OCI-LY1 (cell line): Measurements from ENCODE around the gene PAX4.

Experiments used
- H2AFZ ChIP-seq: fragments of 200-600 bp; sonication (generic), shearing (Covaris generic); 2 replicates; pipeline ENCODE4 v1.6.0; 2014; ENCODE audit warnings: antibody characterized with exemption, mild to moderate bottlenecking, low read length
- H3F3A ChIP-seq: fragments of 200-600 bp; sonication (generic), shearing (Covaris generic); 2 replicates; pipeline ENCODE4 v1.6.0; 2014; ENCODE audit warnings: mild to moderate bottlenecking, antibody characterized with exemption, low read length, moderate library complexity; ENCODE audit not compliant: insufficient read depth
- H3K27ac ChIP-seq: fragments of 200-600 bp; sonication (generic); 2 replicates; pipeline ENCODE4 v1.5.1; 2014; ENCODE audit warnings: low read length, mixed run types, mild to moderate bottlenecking, low read depth; ENCODE audit not compliant: poor library complexity, severe bottlenecking
- H3K27me3 ChIP-seq: fragments of 200-600 bp; sonication (generic); 2 replicates; pipeline ENCODE4 v1.6.0; 2014; ENCODE audit warnings: antibody characterized with exemption, mild to moderate bottlenecking, low read length, moderate library complexity; ENCODE audit not compliant: insufficient read depth
- H3K36me3 ChIP-seq: fragments of 200-600 bp; sonication (generic); 2 replicates; pipeline ENCODE4 v1.6.1; 2014; ENCODE audit warnings: mild to moderate bottlenecking, antibody characterized with exemption, low read length, moderate library complexity, mixed read lengths; ENCODE audit not compliant: insufficient read depth
- H3K4me1 ChIP-seq: fragments of 200-600 bp; sonication (generic); 2 replicates; pipeline ENCODE4 v1.5.1; 2014; ENCODE audit warnings: mild to moderate bottlenecking, low read length, moderate library complexity; ENCODE audit not compliant: insufficient read depth, severe bottlenecking
- H3K4me2 ChIP-seq: fragments of 200-600 bp; sonication (generic), shearing (Covaris generic); 2 replicates; pipeline ENCODE4 v1.6.1; 2014; ENCODE audit warnings: low read length
- H3K4me3 ChIP-seq: fragments of 200-600 bp; sonication (generic); 2 replicates; pipeline ENCODE4 v1.5.1; 2014; ENCODE audit warnings: low read length, low read depth, mild to moderate bottlenecking, mixed read lengths; ENCODE audit not compliant: poor library complexity, severe bottlenecking
- H3K79me2 ChIP-seq: fragments of 200-600 bp; shearing (Covaris generic); 2 replicates; pipeline ENCODE4 v1.6.1; 2016; ENCODE audit warnings: mixed run types, low read length, mixed read lengths; ENCODE audit not compliant: insufficient read depth
- H3K9ac ChIP-seq: fragments of 200-600 bp; sonication (generic), shearing (Covaris generic); 2 replicates; pipeline ENCODE4 v1.6.1; 2014; ENCODE audit warnings: mild to moderate bottlenecking, low read length, mixed read lengths
- H3K9me2 ChIP-seq: fragments of 200-600 bp; sonication (generic), shearing (Covaris generic); 2 replicates; pipeline ENCODE4 v1.6.1; 2014; ENCODE audit warnings: low read depth, mild to moderate bottlenecking, low read length, mixed read lengths
- H3K9me3 ChIP-seq: fragments of 200-600 bp; shearing (Covaris generic); 2 replicates; pipeline ENCODE4 v1.6.1; 2014; ENCODE audit warnings: low read length, mixed read lengths
- H4K20me1 ChIP-seq: fragments of 200-600 bp; sonication (generic), shearing (Covaris generic); 2 replicates; pipeline ENCODE4 v1.6.0; 2016; ENCODE audit warnings: mild to moderate bottlenecking, low read length; ENCODE audit not compliant: insufficient read depth
- EZH2 ChIP-seq: fragments of 200-600 bp; sonication (generic), shearing (Covaris generic); IDR thresholded peaks from 2 replicates; pipeline ENCODE4 v1.8.0; 2017; ENCODE audit warnings: borderline replicate concordance, mixed run types, mild to moderate bottlenecking, antibody characterized with exemption, low read length, moderate library complexity, mixed read lengths
- TF ChIP-seq, protein P1 (sequence below): fragments of 200-600 bp; sonication (generic), shearing (Covaris generic); IDR thresholded peaks from 2 replicates; pipeline ENCODE4 v1.5.1; 2017; ENCODE audit warnings: mild to moderate bottlenecking, antibody characterized with exemption, low read length, moderate library complexity, mixed read lengths

PAX4 gene

GRCh38 chr7:127588697-127589482 is 29.1 kb downstream of the PAX4 start:
- Histone ChIP-seq H3K9me3 (no peaks in the 10 kb centered on the region), H3K4me3 (peak overlapping the region; percentile 81), H3F3A (no peaks in the 10 kb centered on the region), H3K4me1 (peaks cover 35% of the 10 kb centered on the region), H4K20me1 (no peaks in the 10 kb centered on the region), H3K9me2 (no peaks in the 10 kb centered on the region), H2AFZ (no peak overlapping the region; the same call in 1 of the 2 replicates), H3K79me2 (peaks cover 6% of the 10 kb centered on the region; the same call in 1 of the 2 replicates), H3K4me2 (peak overlapping the region; percentile 87), H3K9ac (peak overlapping the region; percentile 82), H3K36me3 (peaks cover 22% of the 10 kb centered on the region), H3K27me3 (no peaks in the 10 kb centered on the region), H3K27ac (no peak overlapping the region)
- TF ChIP-seq, protein P1, sequence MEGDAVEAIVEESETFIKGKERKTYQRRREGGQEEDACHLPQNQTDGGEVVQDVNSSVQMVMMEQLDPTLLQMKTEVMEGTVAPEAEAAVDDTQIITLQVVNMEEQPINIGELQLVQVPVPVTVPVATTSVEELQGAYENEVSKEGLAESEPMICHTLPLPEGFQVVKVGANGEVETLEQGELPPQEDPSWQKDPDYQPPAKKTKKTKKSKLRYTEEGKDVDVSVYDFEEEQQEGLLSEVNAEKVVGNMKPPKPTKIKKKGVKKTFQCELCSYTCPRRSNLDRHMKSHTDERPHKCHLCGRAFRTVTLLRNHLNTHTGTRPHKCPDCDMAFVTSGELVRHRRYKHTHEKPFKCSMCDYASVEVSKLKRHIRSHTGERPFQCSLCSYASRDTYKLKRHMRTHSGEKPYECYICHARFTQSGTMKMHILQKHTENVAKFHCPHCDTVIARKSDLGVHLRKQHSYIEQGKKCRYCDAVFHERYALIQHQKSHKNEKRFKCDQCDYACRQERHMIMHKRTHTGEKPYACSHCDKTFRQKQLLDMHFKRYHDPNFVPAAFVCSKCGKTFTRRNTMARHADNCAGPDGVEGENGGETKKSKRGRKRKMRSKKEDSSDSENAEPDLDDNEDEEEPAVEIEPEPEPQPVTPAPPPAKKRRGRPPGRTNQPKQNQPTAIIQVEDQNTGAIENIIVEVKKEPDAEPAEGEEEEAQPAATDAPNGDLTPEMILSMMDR: peak; percentile 88
- TF ChIP-seq EZH2: no peak

DNA sequence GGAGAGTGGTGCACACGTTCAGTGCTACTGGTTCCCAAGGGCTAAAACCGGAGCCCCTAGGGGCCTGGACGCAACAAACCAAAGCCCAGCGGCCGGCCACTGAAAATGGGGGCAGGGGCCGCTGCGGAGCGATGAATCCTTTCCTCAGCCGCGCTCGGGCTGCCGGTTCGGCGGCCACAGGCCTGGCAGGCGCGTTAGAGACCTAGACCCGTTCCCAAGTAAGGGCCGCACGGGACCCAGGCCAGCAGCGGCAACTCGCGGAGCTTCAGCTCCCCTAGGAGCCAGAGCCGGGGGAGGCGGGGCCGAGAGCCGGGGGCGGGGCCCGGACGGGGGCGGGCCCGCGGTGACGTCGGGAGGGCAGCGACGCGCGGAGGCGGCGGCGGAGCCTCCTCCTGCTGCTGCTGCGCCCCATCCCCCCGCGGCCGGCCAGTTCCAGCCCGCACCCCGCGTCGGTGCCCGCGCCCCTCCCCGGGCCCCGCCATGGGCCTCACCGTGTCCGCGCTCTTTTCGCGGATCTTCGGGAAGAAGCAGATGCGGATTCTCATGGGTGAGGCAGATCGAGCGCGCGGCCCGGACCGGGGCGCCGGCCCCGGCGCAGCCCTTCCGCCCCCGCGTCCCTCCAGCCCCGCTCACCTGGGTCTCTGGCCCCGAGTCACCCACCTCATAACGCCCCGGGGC is 29.8 kb downstream of the PAX4 start, which contains the start of gene ARF5:
Gene ARF5, plus strand, starts transcription at position 393 of the 678 bp plus-strand sequence. Its CDS starts 88 bp downstream, at position 481.
- Histone ChIP-seq H3F3A (no peaks in the 10 kb centered on the region), H3K4me1 (peaks cover 42% of the 10 kb centered on the region), H3K9me3 (no peaks in the 10 kb centered on the region), H3K27ac (no peak within 1 kb of the TSS), H3K79me2 (peaks cover 6% of the 10 kb centered on the region; the same call in 1 of the 2 replicates), H3K4me2 (peak within 1 kb of the TSS; percentile 87), H3K36me3 (peaks cover 23% of the 10 kb centered on the region), H4K20me1 (no peaks in the 10 kb centered on the region), H3K9me2 (no peaks in the 10 kb centered on the region), H3K4me3 (peak within 1 kb of the TSS; percentile 81), H3K9ac (peak within 1 kb of the TSS; percentile 82), H2AFZ (peak within 1 kb of the TSS; percentile 25), H3K27me3 (no peaks in the 10 kb centered on the region)
- no peak for TF ChIP-seq EZH2
- TF ChIP-seq, protein P1: no peak

GRCh38 chr7:127587663-127588018 is 30.3 kb downstream of the PAX4 start:
- Histone ChIP-seq H3K9ac (peak overlapping the region; percentile 82), H3K4me2 (peak overlapping the region; percentile 87), H3K36me3 (peaks cover 28% of the 10 kb centered on the region), H4K20me1 (no peaks in the 10 kb centered on the region), H3K79me2 (peaks cover 6% of the 10 kb centered on the region; the same call in 1 of the 2 replicates), H3F3A (no peaks in the 10 kb centered on the region), H2AFZ (peak overlapping the region; percentile 25), H3K27ac (no peak overlapping the region), H3K4me1 (peaks cover 42% of the 10 kb centered on the region), H3K9me3 (no peaks in the 10 kb centered on the region), H3K9me2 (no peaks in the 10 kb centered on the region), H3K4me3 (peak overlapping the region; percentile 81), H3K27me3 (no peaks in the 10 kb centered on the region)
- no peak for TF ChIP-seq EZH2
- TF ChIP-seq, protein P1: no peak
